CD4-positive, alpha-beta T cell treated with Interleukin-1 beta for 1 hour (primary cell): ENCODE results near the gene PLXNB2.
A peak's percentile ranks its signal among the peaks of the same experiment; 100 is the strongest.
"Not testable (repeated sequence)": the region's sequence is repeated elsewhere in the genome, so short reads cannot be mapped to it uniquely, and the experiment has no call there.

ENCODE experiments used
- DNase-seq, 2 donors: peaks; one replicate each; pipeline ENCODE4 v3.0.0-alpha.2; 2020 to 2022

The PLXNB2 gene

GRCh38 chr22:50325444-50326224 lies 18.2 kb upstream of the PLXNB2 start:
- DNase-seq = no peak

GRCh38 chr22:50323900-50324299 lies 16.5 kb upstream of the PLXNB2 start:
- DNase-seq = no peak

GRCh38 chr22:50322382-50323104 lies 15.1 kb upstream of the PLXNB2 start:
- not testable (repeated sequence) for DNase-seq

GRCh38 chr22:50320671-50321325 lies 13.4 kb upstream of the PLXNB2 start:
- DNase-seq = no peak

- no peak for DNase-seq
Observed at GRCh38 chr22:50320116-50320515, 12.7 kb upstream of the PLXNB2 start.

GRCh38 chr22:50319503-50319951 lies 12.1 kb upstream of the PLXNB2 start:
- DNase-seq = no peak

GRCh38 chr22:50318698-50319411 lies 11.4 kb upstream of the PLXNB2 start:
- DNase-seq = no peak

GRCh38 chr22:50318356-50318697 lies 10.9 kb upstream of the PLXNB2 start:
- no peak for DNase-seq

- DNase-seq = no peak
Observed at GRCh38 chr22:50317674-50318073, 10.2 kb upstream of the PLXNB2 start.

GRCh38 chr22:50317178-50317577 lies 9.7 kb upstream of the PLXNB2 start:
- DNase-seq = no peak

GRCh38 chr22:50316114-50317065 lies 8.9 kb upstream of the PLXNB2 start:
- no peak for DNase-seq

- no peak for DNase-seq
Observed at GRCh38 chr22:50315289-50316113, 8.1 kb upstream of the PLXNB2 start.

- peak; percentile 74 to 79 for DNase-seq
Observed at GRCh38 chr22:50314455-50315288, 7.2 kb upstream of the PLXNB2 start.

- DNase-seq = no peak
Observed at GRCh38 chr22:50314081-50314454, 6.6 kb upstream of the PLXNB2 start.

GRCh38 chr22:50313600-50313999 lies 6.2 kb upstream of the PLXNB2 start:
- DNase-seq = no peak

GRCh38 chr22:50313021-50313420 lies 5.6 kb upstream of the PLXNB2 start:
- no peak for DNase-seq

- no peak for DNase-seq
Observed at GRCh38 chr22:50312371-50312770, 4.9 kb upstream of the PLXNB2 start.

- DNase-seq = no peak
Observed at GRCh38 chr22:50311606-50312351, 4.3 kb upstream of the PLXNB2 start.

- DNase-seq = no peak
Observed at GRCh38 chr22:50310949-50311444, 3.6 kb upstream of the PLXNB2 start.
